ENCODE results near the gene IL13.
"Not testable (repeated sequence)": the region's sequence is repeated elsewhere in the genome, so short reads cannot be mapped to it uniquely, and the experiment has no call there.

The IL13 gene

GRCh38 chr5:132622608-132623007 is 35.4 kb upstream of the IL13 start:
- no peak overlapping the region for H3K4me3 ChIP-seq (ENCODE audit: low read depth, low read length)
- TF ChIP-seq, protein P1, sequence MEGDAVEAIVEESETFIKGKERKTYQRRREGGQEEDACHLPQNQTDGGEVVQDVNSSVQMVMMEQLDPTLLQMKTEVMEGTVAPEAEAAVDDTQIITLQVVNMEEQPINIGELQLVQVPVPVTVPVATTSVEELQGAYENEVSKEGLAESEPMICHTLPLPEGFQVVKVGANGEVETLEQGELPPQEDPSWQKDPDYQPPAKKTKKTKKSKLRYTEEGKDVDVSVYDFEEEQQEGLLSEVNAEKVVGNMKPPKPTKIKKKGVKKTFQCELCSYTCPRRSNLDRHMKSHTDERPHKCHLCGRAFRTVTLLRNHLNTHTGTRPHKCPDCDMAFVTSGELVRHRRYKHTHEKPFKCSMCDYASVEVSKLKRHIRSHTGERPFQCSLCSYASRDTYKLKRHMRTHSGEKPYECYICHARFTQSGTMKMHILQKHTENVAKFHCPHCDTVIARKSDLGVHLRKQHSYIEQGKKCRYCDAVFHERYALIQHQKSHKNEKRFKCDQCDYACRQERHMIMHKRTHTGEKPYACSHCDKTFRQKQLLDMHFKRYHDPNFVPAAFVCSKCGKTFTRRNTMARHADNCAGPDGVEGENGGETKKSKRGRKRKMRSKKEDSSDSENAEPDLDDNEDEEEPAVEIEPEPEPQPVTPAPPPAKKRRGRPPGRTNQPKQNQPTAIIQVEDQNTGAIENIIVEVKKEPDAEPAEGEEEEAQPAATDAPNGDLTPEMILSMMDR (IDR thresholded peaks at IDR 0.05) = no peak
- H3K9ac ChIP-seq = no peak overlapping the region
- H3K27ac ChIP-seq = no peak overlapping the region
- no peaks in the 10 kb centered on the region for H3K9me3 ChIP-seq (ENCODE audit: control insufficient read depth, low read length)
- no peak overlapping the region for H2AFZ ChIP-seq
- H3K4me1 ChIP-seq = no peaks in the 10 kb centered on the region
- no peaks in the 10 kb centered on the region for H3K79me2 ChIP-seq
- no peaks in the 10 kb centered on the region for H3K36me3 ChIP-seq (ENCODE audit: control insufficient read depth, insufficient read depth, low read length)
- H3K27me3 ChIP-seq (ENCODE audit: control insufficient read depth, insufficient read depth, low read length) = no peaks in the 10 kb centered on the region
- no peak overlapping the region for H3K4me2 ChIP-seq (ENCODE audit: low read length)

GRCh38 chr5:132627470-132627869 is 30.5 kb upstream of the IL13 start:
- no peaks in the 10 kb centered on the region for H3K79me2 ChIP-seq
- H3K27ac ChIP-seq = no peak overlapping the region
- no peaks in the 10 kb centered on the region for H3K4me1 ChIP-seq
- no peaks in the 10 kb centered on the region for H3K36me3 ChIP-seq (ENCODE audit: control insufficient read depth, insufficient read depth, low read length)
- no peak overlapping the region for H2AFZ ChIP-seq
- H3K27me3 ChIP-seq (ENCODE audit: control insufficient read depth, insufficient read depth, low read length) = no peaks in the 10 kb centered on the region
- H3K9ac ChIP-seq = no peak overlapping the region
- TF ChIP-seq, protein P1 (IDR thresholded peaks at IDR 0.05) = no peak
- no peak overlapping the region for H3K4me2 ChIP-seq (ENCODE audit: low read length)
- no peak overlapping the region for H3K4me3 ChIP-seq (ENCODE audit: low read depth, low read length)
- no peaks in the 10 kb centered on the region for H3K9me3 ChIP-seq (ENCODE audit: control insufficient read depth, low read length)

DNA sequence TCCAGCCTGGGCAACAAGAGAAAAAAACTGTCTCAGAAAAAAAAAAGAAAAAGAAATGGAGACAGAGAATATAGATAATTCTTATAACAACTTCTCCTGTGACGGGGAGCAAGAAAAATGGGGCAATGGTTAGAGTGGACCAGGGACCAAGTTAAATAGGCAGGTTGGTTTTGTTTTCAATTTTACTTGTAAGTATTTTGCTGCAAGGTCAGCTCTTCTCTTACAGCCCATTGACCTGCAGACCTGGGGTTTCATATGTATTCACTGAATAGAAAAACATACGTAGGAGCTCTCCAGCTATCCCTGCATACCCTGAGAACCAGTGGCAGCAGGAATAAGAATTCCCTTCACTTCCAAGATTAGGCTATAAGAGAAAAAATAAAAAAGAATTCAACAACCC is 29.2 kb upstream of the IL13 start:
- H3K4me3 ChIP-seq (ENCODE audit: low read depth, low read length) = no peak overlapping the region
- no peaks in the 10 kb centered on the region for H3K79me2 ChIP-seq
- H3K36me3 ChIP-seq (ENCODE audit: control insufficient read depth, insufficient read depth, low read length) = no peaks in the 10 kb centered on the region
- H3K4me1 ChIP-seq = no peaks in the 10 kb centered on the region
- no peaks in the 10 kb centered on the region for H3K9me3 ChIP-seq (ENCODE audit: control insufficient read depth, low read length)
- no peak overlapping the region for H2AFZ ChIP-seq
- no peak overlapping the region for H3K27ac ChIP-seq
- H3K27me3 ChIP-seq (ENCODE audit: control insufficient read depth, insufficient read depth, low read length) = no peaks in the 10 kb centered on the region
- TF ChIP-seq, protein P1 (IDR thresholded peaks at IDR 0.05) = no peak
- no peak overlapping the region for H3K4me2 ChIP-seq (ENCODE audit: low read length)
- H3K9ac ChIP-seq = no peak overlapping the region

GRCh38 chr5:132629230-132629944 is 28.6 kb upstream of the IL13 start:
- H3K4me3 ChIP-seq (ENCODE audit: low read depth, low read length) = no peak overlapping the region
- no peaks in the 10 kb centered on the region for H3K36me3 ChIP-seq (ENCODE audit: control insufficient read depth, insufficient read depth, low read length)

DNA sequence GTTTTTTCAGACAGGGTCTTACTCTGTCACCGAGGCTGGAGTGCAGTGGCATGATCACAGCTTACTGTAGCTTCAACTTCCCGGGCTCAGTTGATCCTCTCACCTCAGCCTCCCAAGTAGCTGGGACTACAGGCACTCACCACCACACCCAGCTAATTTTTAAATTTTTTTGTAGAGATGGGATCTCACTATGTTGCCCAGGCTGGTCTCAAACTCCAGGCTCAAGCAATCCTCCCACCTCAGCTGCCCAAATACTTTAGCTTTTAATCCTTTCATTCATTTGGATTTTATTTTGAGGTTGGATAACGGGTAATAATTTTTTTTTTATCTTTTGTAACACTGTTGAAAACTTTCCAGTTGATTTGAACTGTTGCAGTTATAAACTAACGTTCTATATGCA is 24.4 kb upstream of the IL13 start:
- H3K4me2 ChIP-seq (ENCODE audit: low read length); H3K36me3 ChIP-seq (ENCODE audit: control insufficient read depth, insufficient read depth, low read length); H3K4me3 ChIP-seq (ENCODE audit: low read depth, low read length); H2AFZ ChIP-seq; H3K9ac ChIP-seq; H3K27me3 ChIP-seq (ENCODE audit: control insufficient read depth, insufficient read depth, low read length); H3K27ac ChIP-seq; H3K79me2 ChIP-seq; H3K9me3 ChIP-seq (ENCODE audit: control insufficient read depth, low read length); H3K4me1 ChIP-seq: not testable (repeated sequence)

More at GRCh38 chr5:132629230-132629944, 28.6 kb upstream of the IL13 start:
- Histone ChIP-seq H3K4me1 (no peaks in the 10 kb centered on the region), H3K9me3 (ENCODE audit: control insufficient read depth, low read length) (no peaks in the 10 kb centered on the region), H3K9ac (no peak overlapping the region), H3K4me2 (ENCODE audit: low read length) (no peak overlapping the region), H3K27me3 (ENCODE audit: control insufficient read depth, insufficient read depth, low read length) (no peaks in the 10 kb centered on the region), H3K79me2 (no peaks in the 10 kb centered on the region), H3K27ac (no peak overlapping the region), H2AFZ (no peak overlapping the region)
- TF ChIP-seq, protein P1 (IDR thresholded peaks at IDR 0.05) = no peak

Data from parathyroid adenoma (tissue), 2 donors.